Neural cell (in vitro differentiated cells): ENCODE results near the gene MRPL21.

Experiments used
- EP300 ChIP-seq: fragments of 450-650 bp; conservative IDR thresholded peaks from 2 replicates; pipeline ENCODE4 v1.6.1; 2014; ENCODE audit warnings: antibody characterized with exemption, mild to moderate bottlenecking, moderate library complexity; ENCODE audit not compliant: poor library complexity, severe bottlenecking
- EZH2 ChIP-seq: fragments of 200-600, 300-800 bp; shearing (Covaris generic), sonication (generic); IDR thresholded peaks from 2 replicates; pipeline ENCODE4 v1.6.1; 2014; ENCODE audit warnings: antibody characterized with exemption, low read length, borderline replicate concordance, mild to moderate bottlenecking; ENCODE audit not compliant: insufficient read depth, poor library complexity, severe bottlenecking
- MXI1 ChIP-seq: fragments of 450-650 bp; conservative IDR thresholded peaks from 2 replicates; pipeline ENCODE4 v1.6.1; 2014; ENCODE audit warnings: antibody characterized with exemption, mild to moderate bottlenecking; ENCODE audit not compliant: poor library complexity, severe bottlenecking
- POLR2AphosphoS5 ChIP-seq: IDR thresholded peaks from 2 replicates; pipeline ENCODE4 v1.6.1; 2012
- RAD21 ChIP-seq: fragments of 450-650 bp; conservative IDR thresholded peaks from 2 replicates; pipeline ENCODE4 v1.6.1; 2014; ENCODE audit warnings: antibody characterized with exemption, mild to moderate bottlenecking, moderate library complexity
- SMC3 ChIP-seq: fragments of 450-650 bp; conservative IDR thresholded peaks from 2 replicates; pipeline ENCODE4 v1.6.1; 2014; ENCODE audit warnings: antibody characterized with exemption, mild to moderate bottlenecking, moderate library complexity; ENCODE audit not compliant: poor library complexity
- TAF1 ChIP-seq: IDR thresholded peaks from 2 replicates; pipeline ENCODE4 v1.6.1; 2012; ENCODE audit warnings: low read depth
- TF ChIP-seq, protein P1 (sequence below): fragments of 450-650 bp; IDR thresholded peaks from 2 replicates; pipeline ENCODE4 v1.5.1; 2014; ENCODE audit warnings: antibody characterized with exemption, mild to moderate bottlenecking, moderate library complexity; ENCODE audit not compliant: poor library complexity, severe bottlenecking
- TF ChIP-seq, protein P2 (sequence below): IDR thresholded peaks from 2 replicates; pipeline ENCODE4 v1.6.1; 2012; ENCODE audit warnings: borderline replicate concordance

DNA sequence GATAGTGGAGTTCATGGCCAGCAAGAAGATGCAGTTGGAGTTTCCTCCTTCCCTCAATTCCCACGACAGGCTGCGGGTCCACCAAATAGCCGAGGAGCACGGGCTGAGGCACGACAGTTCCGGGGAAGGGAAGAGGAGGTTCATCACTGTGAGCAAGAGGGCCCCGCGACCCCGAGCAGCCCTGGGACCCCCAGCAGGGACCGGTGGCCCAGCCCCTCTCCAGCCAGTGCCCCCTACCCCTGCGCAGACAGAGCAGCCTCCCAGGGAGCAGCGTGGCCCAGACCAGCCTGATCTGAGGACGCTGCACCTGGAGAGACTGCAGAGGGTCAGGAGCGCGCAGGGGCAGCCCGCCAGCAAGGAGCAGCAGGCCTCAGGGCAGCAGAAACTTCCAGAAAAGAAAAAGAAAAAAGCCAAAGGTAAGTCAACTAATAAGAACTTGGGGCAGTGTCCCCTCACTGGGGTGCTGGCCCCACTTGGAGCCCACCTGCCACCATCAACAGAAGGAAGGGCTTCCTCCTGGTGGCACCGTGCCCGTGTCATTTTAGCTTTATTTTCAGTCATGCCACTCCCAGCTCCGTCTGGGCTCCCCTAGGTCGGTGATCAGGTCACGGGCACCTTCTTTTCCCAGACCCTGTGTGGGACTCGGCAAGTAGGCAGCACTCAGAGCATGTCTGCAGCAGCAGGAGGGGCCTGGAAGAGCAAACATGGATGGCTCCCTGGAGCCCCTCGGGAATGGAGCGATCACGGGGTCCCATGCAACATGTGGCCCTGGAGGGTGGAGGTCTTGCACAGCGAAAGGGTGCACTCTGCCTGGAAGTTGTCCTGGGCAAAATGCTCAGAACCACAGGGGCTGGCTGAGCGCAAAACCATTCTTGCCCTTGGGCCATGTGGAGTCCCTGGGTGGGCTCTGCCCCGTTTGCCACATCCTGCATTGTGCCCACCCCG is 33.3 kb upstream of the MRPL21 start:
- no peak for TF ChIP-seq POLR2AphosphoS5
- TF ChIP-seq, protein P1, sequence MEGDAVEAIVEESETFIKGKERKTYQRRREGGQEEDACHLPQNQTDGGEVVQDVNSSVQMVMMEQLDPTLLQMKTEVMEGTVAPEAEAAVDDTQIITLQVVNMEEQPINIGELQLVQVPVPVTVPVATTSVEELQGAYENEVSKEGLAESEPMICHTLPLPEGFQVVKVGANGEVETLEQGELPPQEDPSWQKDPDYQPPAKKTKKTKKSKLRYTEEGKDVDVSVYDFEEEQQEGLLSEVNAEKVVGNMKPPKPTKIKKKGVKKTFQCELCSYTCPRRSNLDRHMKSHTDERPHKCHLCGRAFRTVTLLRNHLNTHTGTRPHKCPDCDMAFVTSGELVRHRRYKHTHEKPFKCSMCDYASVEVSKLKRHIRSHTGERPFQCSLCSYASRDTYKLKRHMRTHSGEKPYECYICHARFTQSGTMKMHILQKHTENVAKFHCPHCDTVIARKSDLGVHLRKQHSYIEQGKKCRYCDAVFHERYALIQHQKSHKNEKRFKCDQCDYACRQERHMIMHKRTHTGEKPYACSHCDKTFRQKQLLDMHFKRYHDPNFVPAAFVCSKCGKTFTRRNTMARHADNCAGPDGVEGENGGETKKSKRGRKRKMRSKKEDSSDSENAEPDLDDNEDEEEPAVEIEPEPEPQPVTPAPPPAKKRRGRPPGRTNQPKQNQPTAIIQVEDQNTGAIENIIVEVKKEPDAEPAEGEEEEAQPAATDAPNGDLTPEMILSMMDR: no peak
- TF ChIP-seq EP300: no peak
- TF ChIP-seq EZH2: no peak
- no peak for TF ChIP-seq RAD21
- no peak for TF ChIP-seq MXI1
- TF ChIP-seq TAF1: no peak
- TF ChIP-seq, protein P2, sequence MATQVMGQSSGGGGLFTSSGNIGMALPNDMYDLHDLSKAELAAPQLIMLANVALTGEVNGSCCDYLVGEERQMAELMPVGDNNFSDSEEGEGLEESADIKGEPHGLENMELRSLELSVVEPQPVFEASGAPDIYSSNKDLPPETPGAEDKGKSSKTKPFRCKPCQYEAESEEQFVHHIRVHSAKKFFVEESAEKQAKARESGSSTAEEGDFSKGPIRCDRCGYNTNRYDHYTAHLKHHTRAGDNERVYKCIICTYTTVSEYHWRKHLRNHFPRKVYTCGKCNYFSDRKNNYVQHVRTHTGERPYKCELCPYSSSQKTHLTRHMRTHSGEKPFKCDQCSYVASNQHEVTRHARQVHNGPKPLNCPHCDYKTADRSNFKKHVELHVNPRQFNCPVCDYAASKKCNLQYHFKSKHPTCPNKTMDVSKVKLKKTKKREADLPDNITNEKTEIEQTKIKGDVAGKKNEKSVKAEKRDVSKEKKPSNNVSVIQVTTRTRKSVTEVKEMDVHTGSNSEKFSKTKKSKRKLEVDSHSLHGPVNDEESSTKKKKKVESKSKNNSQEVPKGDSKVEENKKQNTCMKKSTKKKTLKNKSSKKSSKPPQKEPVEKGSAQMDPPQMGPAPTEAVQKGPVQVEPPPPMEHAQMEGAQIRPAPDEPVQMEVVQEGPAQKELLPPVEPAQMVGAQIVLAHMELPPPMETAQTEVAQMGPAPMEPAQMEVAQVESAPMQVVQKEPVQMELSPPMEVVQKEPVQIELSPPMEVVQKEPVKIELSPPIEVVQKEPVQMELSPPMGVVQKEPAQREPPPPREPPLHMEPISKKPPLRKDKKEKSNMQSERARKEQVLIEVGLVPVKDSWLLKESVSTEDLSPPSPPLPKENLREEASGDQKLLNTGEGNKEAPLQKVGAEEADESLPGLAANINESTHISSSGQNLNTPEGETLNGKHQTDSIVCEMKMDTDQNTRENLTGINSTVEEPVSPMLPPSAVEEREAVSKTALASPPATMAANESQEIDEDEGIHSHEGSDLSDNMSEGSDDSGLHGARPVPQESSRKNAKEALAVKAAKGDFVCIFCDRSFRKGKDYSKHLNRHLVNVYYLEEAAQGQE: no peak
- TF ChIP-seq SMC3: no peak
